Lung (tissue), 12 donors: ENCODE measurements around the gene ZW10. TPM values are rescaled to one million over a fixed set of nuclear protein-coding genes. Genes with fewer than 3 reads are reported as not detected.

Experiments used
- ATAC-seq: fragments of 200-7000 bp; cut with Tn5 transposase; one replicate; pipeline ENCODE4 v1.9.1; 2020; ENCODE audit warnings: moderate number of reproducible peaks; ENCODE audit not compliant: insufficient read depth, low FRiP score
- DNase-seq, 3 donors: peaks; one replicate each; pipeline ENCODE4 v3.0.0-alpha.2; 2013 to 2017
- H3K27ac ChIP-seq, 2 donors: one replicate each; pipeline ENCODE4 v1.5.1; 2013; ENCODE audit warnings: mild to moderate bottlenecking in 2 of 2, moderate library complexity in 2 of 2, control low read depth in 1 of 2, inconsistent platforms in 1 of 2, low read depth in 1 of 2, low read length in 1 of 2
- H3K27me3 ChIP-seq, 3 donors: one replicate each; pipeline ENCODE4 v1.5.1; 2013; ENCODE audit warnings: low read length in 2 of 3; ENCODE audit not compliant: control insufficient read depth in 3 of 3, insufficient read depth in 3 of 3
- H3K36me3 ChIP-seq, 4 donors: one replicate each; pipeline ENCODE4 v1.5.1; 2013; ENCODE audit warnings: low read length in 4 of 4, mild to moderate bottlenecking in 1 of 4, moderate library complexity in 1 of 4; ENCODE audit not compliant: control insufficient read depth in 4 of 4, insufficient read depth in 4 of 4
- H3K4me1 ChIP-seq, 5 donors: one replicate each; pipeline ENCODE4 v1.5.1; 2013; ENCODE audit warnings: low read length in 5 of 5, mild to moderate bottlenecking in 2 of 5, moderate library complexity in 1 of 5; ENCODE audit not compliant: control insufficient read depth in 5 of 5, insufficient read depth in 5 of 5
- H3K4me3 ChIP-seq: one replicate; pipeline ENCODE4 v1.5.1; 2013; ENCODE audit warnings: mild to moderate bottlenecking, control low read depth, moderate library complexity
- H3K9ac ChIP-seq, 2 donors: one replicate each; pipeline ENCODE4 v1.5.1; 2013; ENCODE audit warnings: low read length in 2 of 2, control low read depth in 1 of 2; ENCODE audit not compliant: insufficient read depth in 1 of 2
- H3K9me3 ChIP-seq, 4 donors: one replicate each; pipeline ENCODE4 v1.5.1; 2013; ENCODE audit warnings: low read length in 3 of 4, mild to moderate bottlenecking in 1 of 4, moderate library complexity in 1 of 4; ENCODE audit not compliant: control insufficient read depth in 4 of 4, insufficient read depth in 3 of 4
- WGBS, 2 donors: extraction: QIAGEN DNeasy Blood & Tissue Kit; methylation state at CpG; one replicate each; pipeline ENCODE4 v1.1.7; 2013; 5-methylcytosine and 5-hydroxymethylcytosine counted together
- polyA plus RNA-seq, 2 donors: library from polyadenylated mRNA; stranded (reverse); fragments of 200-250 nt; gene quantifications; one replicate each; pipeline ENCODE4 v1.2.1, GENCODE V29; 2013
- total RNA-seq, 2 donors: library from RNA; depleted of rRNA in 1 of 2; stranded (reverse); fragments of >200 nt in 1 of 2; gene quantifications; one replicate each; pipeline ENCODE4 v1.2.1, GENCODE V29; 2014 to 2021
- TF ChIP-seq, protein P1 (sequence below): IDR thresholded peaks from 2 replicates; pipeline ENCODE4 v1.5.1; 2012; ENCODE audit warnings: mild to moderate bottlenecking; ENCODE audit errors: control extremely low read depth, extremely low read depth
- donor health status: control.
- donor health status: control.
- donor health status: Bipolar disorder and iron deficiency.
- donor health status: healthy.
- donor health status: DM: yes; HTN: yes; CAD: no.

ZW10 gene
- total and polyA plus RNA-seq, 4 donors = 3.2 to 18.5 (median 9.7) TPM

GRCh38 chr11:113697756-113698407, 75.6 kb downstream of the ZW10 start:
- Histone ChIP-seq H3K4me3 (no peak overlapping the region), H3K27ac (no peak overlapping the region), H3K9ac (no peak overlapping the region), H3K27me3 (no peaks in the 10 kb centered on the region), H3K4me1 (peaks cover 0 to 3% (median 0%) of the 10 kb centered on the region in 5 donors), H3K9me3 (peaks cover 0 to 3% (median 0%) of the 10 kb centered on the region in 4 donors), H3K36me3 (peaks cover 0 to 2% (median under 1%) of the 10 kb centered on the region in 4 donors)
- ATAC-seq (no peak), DNase-seq (no peak)
- TF ChIP-seq, protein P1, sequence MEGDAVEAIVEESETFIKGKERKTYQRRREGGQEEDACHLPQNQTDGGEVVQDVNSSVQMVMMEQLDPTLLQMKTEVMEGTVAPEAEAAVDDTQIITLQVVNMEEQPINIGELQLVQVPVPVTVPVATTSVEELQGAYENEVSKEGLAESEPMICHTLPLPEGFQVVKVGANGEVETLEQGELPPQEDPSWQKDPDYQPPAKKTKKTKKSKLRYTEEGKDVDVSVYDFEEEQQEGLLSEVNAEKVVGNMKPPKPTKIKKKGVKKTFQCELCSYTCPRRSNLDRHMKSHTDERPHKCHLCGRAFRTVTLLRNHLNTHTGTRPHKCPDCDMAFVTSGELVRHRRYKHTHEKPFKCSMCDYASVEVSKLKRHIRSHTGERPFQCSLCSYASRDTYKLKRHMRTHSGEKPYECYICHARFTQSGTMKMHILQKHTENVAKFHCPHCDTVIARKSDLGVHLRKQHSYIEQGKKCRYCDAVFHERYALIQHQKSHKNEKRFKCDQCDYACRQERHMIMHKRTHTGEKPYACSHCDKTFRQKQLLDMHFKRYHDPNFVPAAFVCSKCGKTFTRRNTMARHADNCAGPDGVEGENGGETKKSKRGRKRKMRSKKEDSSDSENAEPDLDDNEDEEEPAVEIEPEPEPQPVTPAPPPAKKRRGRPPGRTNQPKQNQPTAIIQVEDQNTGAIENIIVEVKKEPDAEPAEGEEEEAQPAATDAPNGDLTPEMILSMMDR = no peak
- WGBS, 2 donors = 87% methylated on average over 7 of the region's 7 CpGs

GRCh38 chr11:113697111-113697510, 76.4 kb downstream of the ZW10 start:
- Histone ChIP-seq H3K4me3 (no peak overlapping the region), H3K27me3 (no peaks in the 10 kb centered on the region), H3K4me1 (peaks cover 0 to 3% (median 0%) of the 10 kb centered on the region in 5 donors), H3K36me3 (peaks cover 0 to 2% (median under 1%) of the 10 kb centered on the region in 4 donors), H3K9ac (no peak overlapping the region), H3K27ac (no peak overlapping the region), H3K9me3 (peaks cover 0 to 3% (median 0%) of the 10 kb centered on the region in 4 donors)
- TF ChIP-seq, protein P1 = no peak
- DNase-seq (no peak), ATAC-seq (no peak)
- 95 to 100% methylated on average over 5 of the region's 5 CpGs for WGBS, 2 donors

GRCh38 chr11:113695207-113695606, 78.3 kb downstream of the ZW10 start:
- Histone ChIP-seq H3K4me1 (peaks cover 0 to 3% (median 0%) of the 10 kb centered on the region in 5 donors), H3K4me3 (no peak overlapping the region), H3K27me3 (no peaks in the 10 kb centered on the region), H3K27ac (no peak overlapping the region), H3K9me3 (peaks cover 0 to 3% (median 0%) of the 10 kb centered on the region in 4 donors), H3K36me3 (peaks cover 0 to 2% (median under 1%) of the 10 kb centered on the region in 4 donors), H3K9ac (no peak overlapping the region)
- ATAC-seq = no peak
- TF ChIP-seq, protein P1 = no peak
- no peak for DNase-seq
- 91 to 92% methylated on average over 4 of the region's 4 CpGs for WGBS, 2 donors

DNA sequence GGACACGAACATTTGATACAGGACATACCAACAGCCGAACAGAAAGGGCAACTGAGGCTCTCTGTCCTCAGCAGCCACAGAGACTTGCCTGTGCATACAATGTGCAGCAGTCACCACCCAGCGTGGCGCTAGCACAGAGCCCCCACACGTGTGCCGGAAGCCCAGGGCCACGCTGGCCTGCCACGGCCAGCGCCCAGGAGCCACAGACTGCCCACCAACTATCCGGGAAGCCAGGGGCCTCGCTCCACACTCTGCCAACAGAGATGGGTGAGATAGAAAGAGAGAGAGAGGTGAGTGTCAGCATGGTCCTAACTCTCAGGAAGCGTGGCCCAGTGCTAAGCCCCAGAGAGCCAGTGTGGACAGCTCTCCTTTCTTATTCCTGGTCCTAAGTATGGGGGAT, 79.1 kb downstream of the ZW10 start:
- TF ChIP-seq, protein P1 = no peak
- H3K27me3 ChIP-seq = no peaks in the 10 kb centered on the region
- peaks cover 0 to 3% (median 0%) of the 10 kb centered on the region in 4 donors for H3K9me3 ChIP-seq
- peaks cover 0 to 2% (median under 1%) of the 10 kb centered on the region in 4 donors for H3K36me3 ChIP-seq
- 97% methylated on average over 12 of the region's 12 CpGs for WGBS, 2 donors
- peaks cover 0 to 3% (median 0%) of the 10 kb centered on the region in 5 donors for H3K4me1 ChIP-seq
- no peak for ATAC-seq
- no peak overlapping the region for H3K9ac ChIP-seq
- no peak for DNase-seq
- no peak overlapping the region for H3K4me3 ChIP-seq
- H3K27ac ChIP-seq = no peak overlapping the region
